H1 (cell line): ENCODE data around the gene UBE2G2. TPM values are rescaled to one million over a fixed set of nuclear protein-coding genes. Genes with fewer than 3 reads are reported as not detected.

Experiments
- CTCF ChIA-PET: fragments of 300-600 bp; sonication (Branson Sonifier 250); formaldehyde crosslinking; loops from one replicate; lab custom pipeline; 2021; ENCODE audit not compliant: partially characterized antibody; lab: Charles Lee
- POLR2A ChIA-PET: fragments of 300-600 bp; sonication (Branson Sonifier 250); formaldehyde crosslinking; loops from one replicate; lab custom pipeline; 2021; ENCODE audit warnings: inconsistent platforms; ENCODE audit not compliant: partially characterized antibody; lab: Charles Lee
- DNase-seq, 2 experiments: peaks; one replicate each; pipeline versions ENCODE4 v3.0.0 to v3.0.0-alpha.2; 2010 to 2022; ENCODE audit warnings: low spot score in 2 of 2, low read depth in 1 of 2, mixed read lengths in 1 of 2
- FAIRE-seq: peaks from 2 replicates; lab custom pipeline; 2011; peaks lifted over from hg19 to GRCh38; lab: Jason Lieb, UNC
- H2AFZ ChIP-seq: 2 replicates; pipeline ENCODE4 v1.8.1; 2012; ENCODE audit warnings: low read length, inconsistent platforms
- H2AK5ac ChIP-seq: 2 replicates; pipeline ENCODE4 v1.6.1; 2013; ENCODE audit warnings: low read depth, low read length
- H2BK120ac ChIP-seq: replicated peaks from 2 replicates; pipeline ENCODE3; 2013; ENCODE audit warnings: low read depth, low read length, inconsistent platforms
- H2BK12ac ChIP-seq: 2 replicates; pipeline ENCODE4 v1.6.1; 2013; ENCODE audit warnings: low read depth, low read length
- H2BK15ac ChIP-seq: 2 replicates; pipeline ENCODE4 v1.6.1; 2013; ENCODE audit warnings: low read length
- H2BK20ac ChIP-seq: 2 replicates; pipeline ENCODE4 v1.6.1; 2013; ENCODE audit warnings: low read length
- H2BK5ac ChIP-seq: 2 replicates; pipeline ENCODE4 v1.6.1; 2013; ENCODE audit warnings: low read depth, low read length
- H3K14ac ChIP-seq: 2 replicates; pipeline ENCODE4 v1.6.1; 2013; ENCODE audit warnings: inconsistent platforms; ENCODE audit not compliant: insufficient read length
- H3K18ac ChIP-seq: 2 replicates; pipeline ENCODE4 v1.6.1; 2013; ENCODE audit warnings: low read length; ENCODE audit errors: extremely low read depth
- H3K23ac ChIP-seq: 2 replicates; pipeline ENCODE4 v1.6.1; 2013; ENCODE audit warnings: inconsistent platforms; ENCODE audit not compliant: insufficient read length
- H3K23me2 ChIP-seq: 2 replicates; pipeline ENCODE4 v1.6.1; 2013; ENCODE audit warnings: low read depth, low read length
- H3K27ac ChIP-seq: 2 replicates; pipeline ENCODE4 v1.6.1; 2011; ENCODE audit warnings: low read depth, low read length, inconsistent platforms
- H3K27me3 ChIP-seq, 4 experiments: replicated peaks in 1 of 4; 1 replicate in 1 of 4; 2 replicates in 3 of 4; pipeline versions ENCODE4 v1.6.1 to v1.8.1; 2011 to 2013; ENCODE audit warnings: low read length in 3 of 4, mild to moderate bottlenecking in 3 of 4, inconsistent platforms in 2 of 4, mixed read lengths in 2 of 4, moderate library complexity in 1 of 4; ENCODE audit not compliant: control insufficient read depth in 3 of 4, insufficient read depth in 3 of 4; ENCODE audit errors: extremely low read depth in 1 of 4
- H3K36me3 ChIP-seq, 4 experiments: 2 replicates each; pipeline versions ENCODE4 v1.6.1 to v1.8.1; 2011 to 2013; ENCODE audit warnings: mild to moderate bottlenecking in 4 of 4, low read length in 3 of 4, moderate library complexity in 2 of 4, control low read depth in 1 of 4, inconsistent platforms in 1 of 4; ENCODE audit not compliant: insufficient read depth in 4 of 4, control insufficient read depth in 2 of 4
- H3K4ac ChIP-seq: replicated peaks from 2 replicates; pipeline ENCODE3; 2013; ENCODE audit warnings: low read length, low read depth, mixed read lengths, inconsistent platforms; ENCODE audit not compliant: insufficient read length
- H3K4me1 ChIP-seq, 4 experiments: replicated peaks in 1 of 4; 1 replicate in 1 of 4; 2 replicates in 3 of 4; pipeline versions ENCODE4 v1.6.1 to v1.8.1; 2011 to 2013; ENCODE audit warnings: low read length in 3 of 4, inconsistent platforms in 2 of 4, mixed read lengths in 1 of 4; ENCODE audit not compliant: insufficient read depth in 4 of 4, control insufficient read depth in 3 of 4
- H3K4me2 ChIP-seq, 2 experiments: 2 replicates each; pipeline versions ENCODE4 v1.6.1 to v1.8.1; 2011 to 2013; ENCODE audit warnings: low read depth in 2 of 2, low read length in 2 of 2, control low read depth in 1 of 2, inconsistent platforms in 1 of 2, mild to moderate bottlenecking in 1 of 2; ENCODE audit not compliant: insufficient read depth in 1 of 2
- H3K4me3 ChIP-seq, 4 experiments: fragments of 200-600, 300-600 bp in 1 of 4; sonication (generic), shearing (Covaris generic), sonication (Bioruptor Twin) in 1 of 4; 2 replicates each; pipeline versions ENCODE4 v1.5.1 to v1.8.1; 2011 to 2016; ENCODE audit warnings: low read length in 4 of 4, low read depth in 3 of 4, control low read depth in 2 of 4, inconsistent platforms in 2 of 4, mild to moderate bottlenecking in 2 of 4, mixed read lengths in 1 of 4, moderate library complexity in 1 of 4; ENCODE audit not compliant: insufficient read depth in 2 of 4; ENCODE audit errors: extremely low read depth in 1 of 4
- H3K56ac ChIP-seq: replicated peaks from 2 replicates; pipeline ENCODE3; 2013; ENCODE audit warnings: low read depth, mild to moderate bottlenecking, mixed read lengths, low read length, inconsistent platforms; ENCODE audit not compliant: insufficient read length
- H3K79me1 ChIP-seq: 2 replicates; pipeline ENCODE4 v1.6.1; 2013; ENCODE audit warnings: low read depth, low read length, control low read depth
- H3K79me2 ChIP-seq, 2 experiments: 2 replicates each; pipeline versions ENCODE4 v1.6.1 to v1.8.1; 2012 to 2013; ENCODE audit warnings: low read length in 2 of 2, mild to moderate bottlenecking in 2 of 2, inconsistent platforms in 1 of 2; ENCODE audit not compliant: insufficient read depth in 2 of 2, control insufficient read depth in 1 of 2
- H3K9ac ChIP-seq, 4 experiments: replicated peaks in 1 of 4; 1 replicate in 1 of 4; 2 replicates in 3 of 4; pipeline versions ENCODE4 v1.6.1 to v1.8.1; 2011 to 2013; ENCODE audit warnings: low read depth in 3 of 4, low read length in 3 of 4, control low read depth in 2 of 4, mild to moderate bottlenecking in 2 of 4, moderate library complexity in 2 of 4, inconsistent platforms in 1 of 4; ENCODE audit errors: extremely low read depth in 1 of 4
- H3K9me3 ChIP-seq, 2 experiments: 2 replicates each; pipeline versions ENCODE4 v1.6.1 to v1.8.1; 2012 to 2013; ENCODE audit warnings: mild to moderate bottlenecking in 2 of 2, moderate library complexity in 2 of 2, control low read depth in 1 of 2, inconsistent platforms in 1 of 2, low read depth in 1 of 2, low read length in 1 of 2, mixed read lengths in 1 of 2; ENCODE audit not compliant: insufficient read depth in 2 of 2
- H4K20me1 ChIP-seq, 2 experiments: replicated peaks in 1 of 2; 2 replicates each; pipeline versions ENCODE3 to v1.8.1; 2011 to 2013; ENCODE audit warnings: inconsistent platforms in 2 of 2, low read length in 2 of 2, mild to moderate bottlenecking in 1 of 2; ENCODE audit not compliant: insufficient read depth in 2 of 2, control insufficient read depth in 1 of 2
- H4K5ac ChIP-seq: 2 replicates; pipeline ENCODE4 v1.6.1; 2013; ENCODE audit warnings: low read length, low read depth, mixed read lengths, inconsistent platforms; ENCODE audit not compliant: insufficient read length
- H4K8ac ChIP-seq: 2 replicates; pipeline ENCODE4 v1.8.0; 2013; ENCODE audit warnings: mild to moderate bottlenecking, moderate library complexity, low read length, inconsistent platforms; ENCODE audit not compliant: insufficient read depth; ENCODE audit errors: extremely low read depth
- H4K91ac ChIP-seq: replicated peaks from 2 replicates; pipeline ENCODE3; 2013; ENCODE audit warnings: low read length, mixed read lengths, inconsistent platforms; ENCODE audit not compliant: insufficient read length
- ASH2L ChIP-seq: fragments of 200-600, 300-600 bp; sonication (generic); IDR thresholded peaks from one replicate; pipeline ENCODE4 v1.7.1; 2017; ENCODE audit warnings: low read length
- RXRA ChIP-seq: IDR thresholded peaks from 2 replicates; pipeline ENCODE4 v1.6.1; 2011; ENCODE audit warnings: low read depth, mild to moderate bottlenecking, low read length, moderate library complexity; ENCODE audit not compliant: insufficient read depth
- SIRT6 ChIP-seq: IDR thresholded peaks from one replicate; pipeline ENCODE4 v1.7.1; 2012; ENCODE audit warnings: low read length, inconsistent platforms
- WGBS, 2 experiments: shearing (Covaris generic) in 1 of 2; methylation state at CpG; one replicate each; pipeline versions ENCODE4 v1.1.6 to v1.1.7; 2013 to 2015; ENCODE audit warnings: low lambda C conversion rate in 2 of 2, mixed read lengths in 2 of 2, inconsistent platforms in 1 of 2, low coverage in 1 of 2, missing lambda C conversion rate in 1 of 2; ENCODE audit not compliant: insufficient replicate concordance in 2 of 2, insufficient coverage in 1 of 2, insufficient read length in 1 of 2; ENCODE audit errors: extremely low coverage in 1 of 2, missing lambda C conversion rate in 1 of 2; 5-methylcytosine and 5-hydroxymethylcytosine counted together
- polyA plus RNA-seq, 7 experiments: library from polyadenylated mRNA; depleted of rRNA in 3 of 7; stranded (reverse) in 5 of 7; unstranded in 2 of 7; fragments of >200 nt in 5 of 7; fragments of 200-250 nt in 2 of 7; gene quantifications; 1 replicate in 5 of 7; 2 replicates in 1 of 7; 4 replicates in 1 of 7; pipeline versions ENCODE4 v1.2.1 to v1.2.3, GENCODE V29; 2011 to 2013; ENCODE audit warnings: missing spikeins in 2 of 7, mixed read lengths in 2 of 7
- total RNA-seq: library from RNA; stranded (reverse); fragmentation: NEBNext Ultra II Directional; extraction: Animal tissue kit (Norgen Biotek cat#: 25700); gene quantifications from 2 replicates; pipeline ENCODE4 v1.2.1, GENCODE V29; 2021
- TF ChIP-seq, protein P1 (sequence below): IDR thresholded peaks from 2 replicates; pipeline ENCODE4 v1.6.1; 2012; ENCODE audit warnings: inconsistent platforms

The UBE2G2 gene
- total and polyA plus RNA-seq, 2 of the 8 experiments (the other 6 are each of a cell fraction or from before 2014, with no cell fraction given), result 96.3 to 101 TPM

DNA sequence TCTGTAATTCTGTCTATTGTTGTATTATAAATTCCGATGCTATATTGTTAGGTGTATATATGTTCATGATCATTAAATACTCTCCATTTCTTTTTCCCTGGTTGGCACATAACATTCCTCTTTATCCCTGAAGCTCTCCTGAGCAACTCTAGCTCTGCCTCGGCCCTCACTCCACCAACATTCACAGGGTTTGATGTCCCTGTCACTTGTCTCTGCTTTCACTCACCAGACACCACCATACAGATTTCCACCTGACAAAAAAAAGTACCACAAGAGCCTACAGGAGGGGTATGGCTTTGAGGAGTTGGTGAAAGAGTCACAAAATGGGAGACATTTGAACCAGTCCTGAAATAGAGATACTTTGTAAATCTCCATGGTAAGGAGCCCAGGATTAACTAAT lies 81.5 kb downstream of the UBE2G2 start:
- Histone ChIP-seq H3K23me2 (no peaks in the 10 kb centered on the region; the same call in 1 of the 2 replicates), H2BK15ac (no peak overlapping the region), H4K91ac (no peak overlapping the region), H4K5ac (no peak overlapping the region), H4K20me1 (no peaks in the 10 kb centered on the region), H4K8ac (no peak overlapping the region), H2BK120ac (no peak overlapping the region), H3K14ac (no peak overlapping the region), H3K4me1 (peaks cover 5 to 20% (median 14%) of the 10 kb centered on the region in 4 experiments), H3K79me2 (no peaks in the 10 kb centered on the region), H3K27ac (no peak overlapping the region), H2BK12ac (no peak overlapping the region), H2AK5ac (no peak overlapping the region), H3K56ac (no peak overlapping the region), H3K4ac (no peak overlapping the region), H3K27me3 (peaks cover 0 to 18% (median 9%) of the 10 kb centered on the region in 4 experiments; a peak in 6 of 7 replicates), H3K4me2 (no peak overlapping the region), H3K9me3 (no peaks in the 10 kb centered on the region; a peak in 1 of 4 replicates), H2BK5ac (no peak overlapping the region), H3K18ac (no peak overlapping the region), H3K4me3 (no peak overlapping the region), H3K36me3 (no peaks in the 10 kb centered on the region), H3K23ac (no peak overlapping the region), H3K9ac (no peak overlapping the region), H3K79me1 (no peaks in the 10 kb centered on the region), H2BK20ac (no peak overlapping the region), H2AFZ (no peak overlapping the region)
- CTCF ChIA-PET, result interaction anchor here (0.6 to 3.0 kb wide), 11 partner anchors 9 to 200 kb away, joined by 3 to 12 read pairs (median 4); partner anchors contain the start of gene TSPEAR
- TF ChIP-seq, protein P1, sequence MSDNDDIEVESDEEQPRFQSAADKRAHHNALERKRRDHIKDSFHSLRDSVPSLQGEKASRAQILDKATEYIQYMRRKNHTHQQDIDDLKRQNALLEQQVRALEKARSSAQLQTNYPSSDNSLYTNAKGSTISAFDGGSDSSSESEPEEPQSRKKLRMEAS, result no peak
- TF ChIP-seq ASH2L (no peak), SIRT6 (no peak), RXRA (no peak)
- DNase-seq, result peak in 1 of 2 experiments; percentile 13
- POLR2A ChIA-PET, result interaction anchor here (0.6 kb wide), 1 partner anchor 46 kb away, joined by 3 read pairs; no protein-coding TSS in a partner anchor
- 85% methylated on average over 2 of the region's 2 CpGs; no CpG with 5 or more reads in 1 of the 2 experiments for WGBS, 2 experiments
- no peak for FAIRE-seq
